PFSK-1 (cell line): Measurements from ENCODE around the gene KHDC1.

Source experiments
- FOXP2 ChIP-seq: optimal IDR thresholded peaks from 2 replicates; pipeline ENCODE3; 2011; ENCODE audit warnings: borderline replicate concordance, control low read depth, inconsistent platforms; ENCODE audit not compliant: insufficient read depth; ENCODE audit errors: extremely low read length, extremely low read depth
- POLR2AphosphoS5 ChIP-seq: IDR thresholded peaks from 2 replicates; pipeline ENCODE4 v1.6.1; 2012; ENCODE audit warnings: low read depth, mild to moderate bottlenecking, control low read depth, low read length, moderate library complexity
- REST ChIP-seq, 2 experiments: IDR thresholded peaks; 2 replicates each; pipeline versions ENCODE4 v1.6.1 to v1.8.0; 2011 to 2012; ENCODE audit warnings: low read depth in 2 of 2, low read length in 2 of 2, control low read depth in 1 of 2, inconsistent platforms in 1 of 2, mild to moderate bottlenecking in 1 of 2, moderate library complexity in 1 of 2; ENCODE audit not compliant: insufficient read depth in 1 of 2
- SIN3A ChIP-seq: IDR thresholded peaks from 2 replicates; pipeline ENCODE4 v1.6.1; 2012; ENCODE audit warnings: mild to moderate bottlenecking, low read length, moderate library complexity, borderline replicate concordance; ENCODE audit not compliant: insufficient read depth
- TAF1 ChIP-seq: IDR thresholded peaks from 2 replicates; pipeline ENCODE4 v1.6.1; 2012; ENCODE audit warnings: low read length, control low read depth, borderline replicate concordance; ENCODE audit not compliant: insufficient read depth

- TF ChIP-seq TAF1 (no peak), POLR2AphosphoS5 (no peak), REST (IDR thresholded peaks at IDR 0.05; ENCODE audit: insufficient read depth in 1 of 2, low read depth in 2 of 2, low read length in 2 of 2) (no peak), SIN3A (no peak), FOXP2 (no peak)
These were observed 68.3 kb downstream of the KHDC1 start for GRCh38 chr6:73194744-73195143.
